VCaP (cell line): ENCODE results near the gene ATP6V1B1.

ENCODE experiments used
- H3K27ac ChIP-seq: fragments of 450-650 bp; 2 replicates; pipeline ENCODE4 v1.5.1; 2017
- CTCF ChIP-seq: fragments of 450-650 bp; conservative IDR thresholded peaks from 2 replicates; pipeline ENCODE4 v1.5.1; 2017; ENCODE audit warnings: mild to moderate bottlenecking, moderate library complexity

ATP6V1B1 gene

GRCh38 chr2:70957798-70958197 is 22.1 kb downstream of the ATP6V1B1 start:
- no peak for TF ChIP-seq CTCF
- no peak overlapping the region for H3K27ac ChIP-seq

- no peak for TF ChIP-seq CTCF
- no peak overlapping the region for H3K27ac ChIP-seq
Measured at GRCh38 chr2:70958759-70959158, 23.1 kb downstream of the ATP6V1B1 start.

- TF ChIP-seq CTCF: no peak
Measured at GRCh38 chr2:70959271-70959761, 23.6 kb downstream of the ATP6V1B1 start.

GRCh38 chr2:70959851-70960832 is 24.4 kb downstream of the ATP6V1B1 start:
- TF ChIP-seq CTCF: no peak

More at GRCh38 chr2:70959271-70959761, 23.6 kb downstream of the ATP6V1B1 start:
- no peak overlapping the region for H3K27ac ChIP-seq

GRCh38 chr2:70960833-70961647 is 25.3 kb downstream of the ATP6V1B1 start:
- no peak for TF ChIP-seq CTCF
- H3K27ac ChIP-seq: no peak overlapping the region

More at GRCh38 chr2:70959851-70960832, 24.4 kb downstream of the ATP6V1B1 start:
- no peak overlapping the region for H3K27ac ChIP-seq

- no peak overlapping the region for H3K27ac ChIP-seq
- TF ChIP-seq CTCF: no peak
Measured at GRCh38 chr2:70961648-70961994, 25.9 kb downstream of the ATP6V1B1 start.
